Measurements from ENCODE around the gene PPM1E. TPM values are rescaled to one million over a fixed set of nuclear protein-coding genes. Genes with fewer than 3 reads are reported as not detected.

Gene PPM1E
- total and polyA plus RNA-seq, 2 experiments from 2014 or later, result 0.42 to 0.77 TPM

DNA sequence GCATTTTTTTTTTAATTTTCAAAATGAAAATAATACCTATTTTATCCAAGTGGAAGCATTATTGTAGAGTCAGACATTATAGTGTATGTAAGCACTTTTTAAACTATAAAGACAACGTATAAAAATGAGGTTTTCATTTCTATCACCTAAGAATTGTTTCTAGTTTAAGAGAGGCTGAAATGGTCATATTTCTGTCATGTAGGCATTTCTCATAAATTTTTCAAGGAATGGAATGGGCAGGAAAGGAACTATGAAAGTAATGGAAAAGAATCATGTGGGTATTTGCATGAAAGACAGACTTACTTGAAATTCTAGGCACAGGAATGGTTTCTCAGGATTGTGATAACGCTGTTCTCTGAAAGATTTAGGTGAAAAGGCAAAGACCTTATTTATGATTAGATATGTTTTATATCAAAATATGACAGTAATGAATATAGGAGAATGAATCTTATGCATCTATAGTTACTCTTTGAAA is 67.4 kb downstream of the PPM1E start:
- no peak for DNase-seq (ENCODE audit: low spot score)
- Histone ChIP-seq H3K9me3 (ENCODE audit: low read depth) (no peaks in the 10 kb centered on the region), H3K4me2 (no peak overlapping the region), H3K79me2 (no peaks in the 10 kb centered on the region), H3K36me3 (replicated peaks; ENCODE audit: insufficient read depth, low read depth) (no peaks in the 10 kb centered on the region), H3K4me3 (no peak overlapping the region), H3K9me2 (replicated peaks; ENCODE audit: insufficient read depth) (no peaks in the 10 kb centered on the region), H4K20me1 (ENCODE audit: insufficient read depth, poor library complexity, severe bottlenecking) (no peaks in the 10 kb centered on the region), H2AFZ (no peak overlapping the region), H3K27ac (no peak overlapping the region), H3K27me3 (no peaks in the 10 kb centered on the region), H3K4me1 (ENCODE audit: insufficient read depth) (no peaks in the 10 kb centered on the region)
- no peak for TF ChIP-seq EZH2 (IDR thresholded peaks at IDR 0.05; ENCODE audit: borderline replicate concordance)
- no peak for TF ChIP-seq EZH2phosphoT487 (IDR thresholded peaks at IDR 0.05; ENCODE audit: low read depth, severe bottlenecking, unreplicated experiment)
- TF ChIP-seq, protein P1, sequence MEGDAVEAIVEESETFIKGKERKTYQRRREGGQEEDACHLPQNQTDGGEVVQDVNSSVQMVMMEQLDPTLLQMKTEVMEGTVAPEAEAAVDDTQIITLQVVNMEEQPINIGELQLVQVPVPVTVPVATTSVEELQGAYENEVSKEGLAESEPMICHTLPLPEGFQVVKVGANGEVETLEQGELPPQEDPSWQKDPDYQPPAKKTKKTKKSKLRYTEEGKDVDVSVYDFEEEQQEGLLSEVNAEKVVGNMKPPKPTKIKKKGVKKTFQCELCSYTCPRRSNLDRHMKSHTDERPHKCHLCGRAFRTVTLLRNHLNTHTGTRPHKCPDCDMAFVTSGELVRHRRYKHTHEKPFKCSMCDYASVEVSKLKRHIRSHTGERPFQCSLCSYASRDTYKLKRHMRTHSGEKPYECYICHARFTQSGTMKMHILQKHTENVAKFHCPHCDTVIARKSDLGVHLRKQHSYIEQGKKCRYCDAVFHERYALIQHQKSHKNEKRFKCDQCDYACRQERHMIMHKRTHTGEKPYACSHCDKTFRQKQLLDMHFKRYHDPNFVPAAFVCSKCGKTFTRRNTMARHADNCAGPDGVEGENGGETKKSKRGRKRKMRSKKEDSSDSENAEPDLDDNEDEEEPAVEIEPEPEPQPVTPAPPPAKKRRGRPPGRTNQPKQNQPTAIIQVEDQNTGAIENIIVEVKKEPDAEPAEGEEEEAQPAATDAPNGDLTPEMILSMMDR (IDR thresholded peaks at IDR 0.05; ENCODE audit: poor library complexity), result no peak
- 94% methylated on average over 2 of the region's 2 CpGs for WGBS (ENCODE audit: low lambda C conversion rate, missing lambda C conversion rate)

DNA sequence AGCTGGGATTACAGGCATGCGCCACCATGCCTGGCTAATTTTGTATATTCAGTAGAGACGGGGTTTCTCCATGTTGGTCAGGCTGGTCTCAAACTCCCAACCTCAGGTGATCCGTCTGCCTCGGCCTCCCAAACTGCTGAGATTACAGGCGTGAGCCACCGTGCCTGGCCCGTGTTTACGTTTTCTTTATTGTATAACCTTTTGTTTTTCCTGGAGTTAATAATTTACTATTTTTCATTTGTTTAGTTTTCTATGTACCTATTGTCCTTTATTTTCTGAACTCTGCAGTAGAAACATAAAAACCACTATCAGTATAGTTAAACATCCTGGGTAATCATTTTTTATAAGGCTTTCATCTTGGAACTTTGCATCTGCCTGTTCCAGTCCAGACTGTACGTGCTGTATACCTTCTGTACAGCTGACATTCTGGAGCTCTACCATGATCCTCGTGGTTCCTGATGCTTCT is 73.6 kb downstream of the PPM1E start:
- Histone ChIP-seq H3K79me2 (no peaks in the 10 kb centered on the region), H3K4me1 (ENCODE audit: insufficient read depth) (no peaks in the 10 kb centered on the region), H3K27ac (no peak overlapping the region), H3K9me2 (replicated peaks; ENCODE audit: insufficient read depth) (no peaks in the 10 kb centered on the region), H3K36me3 (replicated peaks; ENCODE audit: insufficient read depth, low read depth) (no peaks in the 10 kb centered on the region), H3K4me2 (no peak overlapping the region), H3K4me3 (no peak overlapping the region), H2AFZ (no peak overlapping the region), H4K20me1 (ENCODE audit: insufficient read depth, poor library complexity, severe bottlenecking) (no peaks in the 10 kb centered on the region), H3K9me3 (ENCODE audit: low read depth) (no peaks in the 10 kb centered on the region), H3K27me3 (no peaks in the 10 kb centered on the region)
- TF ChIP-seq EZH2 (IDR thresholded peaks at IDR 0.05; ENCODE audit: borderline replicate concordance) (no peak), EZH2phosphoT487 (IDR thresholded peaks at IDR 0.05; ENCODE audit: low read depth, severe bottlenecking, unreplicated experiment) (no peak)
- TF ChIP-seq, protein P1 (IDR thresholded peaks at IDR 0.05; ENCODE audit: poor library complexity), result no peak
- DNase-seq (ENCODE audit: low spot score), result no peak
- 80% methylated on average over 10 of the region's 10 CpGs for WGBS (ENCODE audit: low lambda C conversion rate, missing lambda C conversion rate)

DNA sequence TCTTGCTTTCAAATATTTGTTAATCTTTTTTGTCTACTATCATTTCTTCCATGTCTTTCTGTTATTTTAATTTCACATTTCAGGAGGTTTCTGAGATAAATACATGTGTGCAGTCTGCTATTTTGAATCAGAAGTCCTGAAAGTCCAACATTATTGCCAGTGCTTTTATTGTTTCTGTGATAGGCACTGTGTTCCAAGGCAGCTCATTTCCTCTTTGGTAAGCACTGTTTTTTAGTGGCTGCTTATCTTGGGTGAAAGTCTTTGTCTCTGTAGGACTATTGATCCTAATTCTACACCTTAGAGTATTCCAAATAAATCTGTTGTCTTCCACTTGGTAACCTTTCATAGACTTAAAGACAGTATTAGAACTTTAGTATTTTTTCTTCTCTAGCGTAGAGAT is 76.1 kb downstream of the PPM1E start:
- Histone ChIP-seq H3K27ac (no peak overlapping the region), H3K9me3 (ENCODE audit: low read depth) (no peaks in the 10 kb centered on the region), H2AFZ (no peak overlapping the region), H3K27me3 (no peaks in the 10 kb centered on the region), H3K4me3 (no peak overlapping the region), H3K4me1 (ENCODE audit: insufficient read depth) (no peaks in the 10 kb centered on the region), H3K36me3 (replicated peaks; ENCODE audit: insufficient read depth, low read depth) (no peaks in the 10 kb centered on the region), H4K20me1 (ENCODE audit: insufficient read depth, poor library complexity, severe bottlenecking) (no peaks in the 10 kb centered on the region), H3K79me2 (no peaks in the 10 kb centered on the region), H3K4me2 (no peak overlapping the region), H3K9me2 (replicated peaks; ENCODE audit: insufficient read depth) (no peaks in the 10 kb centered on the region)
- no peak for DNase-seq (ENCODE audit: low spot score)
- 86% methylated on average over 1 of the region's 1 CpG for WGBS (ENCODE audit: low lambda C conversion rate, missing lambda C conversion rate)
- TF ChIP-seq, protein P1 (IDR thresholded peaks at IDR 0.05; ENCODE audit: poor library complexity), result no peak

DNA sequence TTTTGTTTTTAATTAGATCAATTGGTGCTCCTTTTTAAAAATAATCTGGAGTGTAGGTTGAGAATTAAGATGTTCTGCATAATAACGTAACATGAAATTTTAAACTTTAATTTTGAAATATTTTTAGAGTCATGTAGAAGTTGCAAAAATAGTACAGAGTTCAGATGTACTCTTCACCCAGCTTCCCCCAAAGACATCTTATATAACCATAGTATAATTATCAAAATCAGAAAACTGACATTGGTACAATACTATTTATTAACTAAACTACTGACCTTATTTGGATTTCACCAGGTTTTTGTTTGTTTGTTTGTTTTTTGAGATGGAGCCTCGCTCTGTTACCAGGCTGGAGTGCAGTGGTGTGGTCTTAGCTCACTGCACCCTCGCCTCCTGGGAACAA is 76.9 kb downstream of the PPM1E start:
- no peak for DNase-seq (ENCODE audit: low spot score)
- 95% methylated on average over 3 of the region's 3 CpGs for WGBS (ENCODE audit: low lambda C conversion rate, missing lambda C conversion rate)
- H3K27ac ChIP-seq, result no peak overlapping the region
- no peaks in the 10 kb centered on the region for H3K4me1 ChIP-seq (ENCODE audit: insufficient read depth)
- H3K9me3 ChIP-seq (ENCODE audit: low read depth), result no peaks in the 10 kb centered on the region
- no peaks in the 10 kb centered on the region for H3K36me3 ChIP-seq (replicated peaks; ENCODE audit: insufficient read depth, low read depth)
- H2AFZ ChIP-seq, result no peak overlapping the region
- H3K4me2 ChIP-seq, result no peak overlapping the region
- no peaks in the 10 kb centered on the region for H3K27me3 ChIP-seq
- H3K9me2 ChIP-seq (replicated peaks; ENCODE audit: insufficient read depth), result no peaks in the 10 kb centered on the region
- no peaks in the 10 kb centered on the region for H4K20me1 ChIP-seq (ENCODE audit: insufficient read depth, poor library complexity, severe bottlenecking)
- H3K79me2 ChIP-seq, result no peaks in the 10 kb centered on the region
- TF ChIP-seq, protein P1 (IDR thresholded peaks at IDR 0.05; ENCODE audit: poor library complexity), result no peak
- TF ChIP-seq EZH2 (IDR thresholded peaks at IDR 0.05; ENCODE audit: borderline replicate concordance), result no peak
- TF ChIP-seq EZH2phosphoT487 (IDR thresholded peaks at IDR 0.05; ENCODE audit: low read depth, severe bottlenecking, unreplicated experiment), result no peak
- no peak overlapping the region for H3K4me3 ChIP-seq
